HL-60 (cell line): ENCODE measurements around the gene RAB21.

ENCODE experiments used
- REST ChIP-seq: IDR thresholded peaks from 2 replicates; pipeline ENCODE4 v1.6.1; 2012; ENCODE audit warnings: low read depth; ENCODE audit not compliant: insufficient replicate concordance
- SPI1 ChIP-seq: IDR thresholded peaks from 2 replicates; pipeline ENCODE4 v1.6.1; 2012; ENCODE audit warnings: low read depth, mild to moderate bottlenecking, borderline replicate concordance
- TF ChIP-seq, protein P1 (sequence below): IDR thresholded peaks from one replicate; pipeline ENCODE4 v1.5.1; 2011; ENCODE audit warnings: low read length, control low read depth, inconsistent platforms; ENCODE audit not compliant: insufficient read depth

- TF ChIP-seq, protein P1, sequence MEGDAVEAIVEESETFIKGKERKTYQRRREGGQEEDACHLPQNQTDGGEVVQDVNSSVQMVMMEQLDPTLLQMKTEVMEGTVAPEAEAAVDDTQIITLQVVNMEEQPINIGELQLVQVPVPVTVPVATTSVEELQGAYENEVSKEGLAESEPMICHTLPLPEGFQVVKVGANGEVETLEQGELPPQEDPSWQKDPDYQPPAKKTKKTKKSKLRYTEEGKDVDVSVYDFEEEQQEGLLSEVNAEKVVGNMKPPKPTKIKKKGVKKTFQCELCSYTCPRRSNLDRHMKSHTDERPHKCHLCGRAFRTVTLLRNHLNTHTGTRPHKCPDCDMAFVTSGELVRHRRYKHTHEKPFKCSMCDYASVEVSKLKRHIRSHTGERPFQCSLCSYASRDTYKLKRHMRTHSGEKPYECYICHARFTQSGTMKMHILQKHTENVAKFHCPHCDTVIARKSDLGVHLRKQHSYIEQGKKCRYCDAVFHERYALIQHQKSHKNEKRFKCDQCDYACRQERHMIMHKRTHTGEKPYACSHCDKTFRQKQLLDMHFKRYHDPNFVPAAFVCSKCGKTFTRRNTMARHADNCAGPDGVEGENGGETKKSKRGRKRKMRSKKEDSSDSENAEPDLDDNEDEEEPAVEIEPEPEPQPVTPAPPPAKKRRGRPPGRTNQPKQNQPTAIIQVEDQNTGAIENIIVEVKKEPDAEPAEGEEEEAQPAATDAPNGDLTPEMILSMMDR = no peak
- no peak for TF ChIP-seq REST
- no peak for TF ChIP-seq SPI1
These were observed 29.7 kb upstream of the RAB21 start for GRCh38 chr12:71725011-71725410.
